ENCODE results near the gene NBAS.

The NBAS gene

DNA sequence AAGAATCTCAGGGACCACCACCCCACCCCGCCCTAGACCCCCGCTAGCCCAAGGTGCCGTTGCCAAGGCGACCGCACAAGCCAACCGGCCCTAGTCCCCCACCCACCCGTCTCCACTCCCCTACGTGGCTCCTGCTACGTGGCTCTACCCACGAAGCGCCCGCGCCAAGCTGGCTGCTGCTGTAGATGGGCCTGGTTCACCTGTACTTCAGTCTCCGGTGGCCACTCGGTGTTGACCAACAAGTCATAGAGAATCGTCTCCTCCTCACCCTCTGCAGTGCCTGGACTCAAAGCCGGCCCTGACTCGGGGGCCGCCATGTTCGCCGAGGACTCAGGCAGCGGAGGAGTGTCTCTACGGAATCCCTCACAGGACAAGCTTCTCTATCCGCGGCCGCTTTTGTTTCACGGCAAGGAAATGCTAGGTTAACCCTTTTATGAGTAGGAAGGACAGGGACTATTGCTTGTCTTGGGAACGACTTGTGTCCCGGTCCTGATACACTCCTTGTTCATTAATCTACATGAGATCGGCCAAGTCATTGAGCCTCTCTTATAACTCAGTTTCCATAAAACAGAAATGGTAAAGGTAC, at the start of gene NBAS:
Gene NBAS, minus strand, starts transcription at position 347 of the 586 bp plus-strand sequence. Its CDS starts 30 bp downstream, at position 317.
- no peaks in the 10 kb centered on the region; the same call in 1 of the 2 replicates for H3K27me3 ChIP-seq (ENCODE audit: control insufficient read depth, insufficient read depth, low read length)
- no peaks in the 10 kb centered on the region for H3K9me3 ChIP-seq (ENCODE audit: control insufficient read depth, insufficient read depth, low read length)
- peak within 1 kb of the TSS; percentile 80 for H3K27ac ChIP-seq (ENCODE audit: low read depth, low read length)
- H3K4me1 ChIP-seq (ENCODE audit: control insufficient read depth, insufficient read depth, low read length): peaks cover 16% of the 10 kb centered on the region
- H3K36me3 ChIP-seq (ENCODE audit: control insufficient read depth, insufficient read depth, low read length): no peaks in the 10 kb centered on the region
- peak within 1 kb of the TSS; percentile 70 for H3K9ac ChIP-seq (ENCODE audit: low read depth, low read length)
- peak within 1 kb of the TSS; percentile 98 for H3K4me3 ChIP-seq (ENCODE audit: low read depth, low read length)

- Histone ChIP-seq H3K9ac (ENCODE audit: low read depth, low read length) (no peak overlapping the region), H3K9me3 (ENCODE audit: control insufficient read depth, insufficient read depth, low read length) (peaks cover 4% of the 10 kb centered on the region; the same call in 1 of the 2 replicates), H3K27ac (ENCODE audit: low read depth, low read length) (no peak overlapping the region), H3K27me3 (ENCODE audit: control insufficient read depth, insufficient read depth, low read length) (no peaks in the 10 kb centered on the region), H3K36me3 (ENCODE audit: control insufficient read depth, insufficient read depth, low read length) (peaks cover 79% of the 10 kb centered on the region), H3K4me3 (ENCODE audit: low read depth, low read length) (no peak overlapping the region), H3K4me1 (ENCODE audit: control insufficient read depth, insufficient read depth, low read length) (no peaks in the 10 kb centered on the region)
These were observed 49.4 kb upstream of the NBAS start for GRCh38 chr2:15610430-15610952.

GRCh38 chr2:15609341-15610042, 48.4 kb upstream of the NBAS start:
- Histone ChIP-seq H3K27ac (ENCODE audit: low read depth, low read length) (no peak overlapping the region), H3K27me3 (ENCODE audit: control insufficient read depth, insufficient read depth, low read length) (no peaks in the 10 kb centered on the region), H3K4me3 (ENCODE audit: low read depth, low read length) (no peak overlapping the region), H3K9ac (ENCODE audit: low read depth, low read length) (no peak overlapping the region), H3K36me3 (ENCODE audit: control insufficient read depth, insufficient read depth, low read length) (peaks cover 79% of the 10 kb centered on the region), H3K4me1 (ENCODE audit: control insufficient read depth, insufficient read depth, low read length) (no peaks in the 10 kb centered on the region), H3K9me3 (ENCODE audit: control insufficient read depth, insufficient read depth, low read length) (peaks cover 4% of the 10 kb centered on the region; the same call in 1 of the 2 replicates)

DNA sequence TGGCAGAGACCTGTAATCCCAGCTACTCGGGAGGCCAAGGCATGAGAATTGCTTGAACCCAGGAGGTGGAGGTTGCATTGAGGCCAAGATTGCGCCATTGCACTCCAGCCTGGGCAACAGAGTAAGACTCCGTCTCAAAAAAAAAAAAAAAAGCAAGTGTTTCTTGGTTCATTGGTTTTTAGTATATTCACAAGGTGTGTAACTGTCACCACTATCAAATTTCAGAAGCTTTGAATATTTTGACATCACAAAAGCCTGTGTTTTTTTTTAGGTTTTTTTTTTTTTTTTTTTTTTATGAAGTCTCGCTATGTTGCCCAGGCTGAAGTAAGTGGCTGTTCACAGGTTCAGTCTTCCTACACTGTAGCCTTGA, 47.2 kb upstream of the NBAS start:
- Histone ChIP-seq H3K9me3 (ENCODE audit: control insufficient read depth, insufficient read depth, low read length) (peaks cover 4% of the 10 kb centered on the region; the same call in 1 of the 2 replicates), H3K36me3 (ENCODE audit: control insufficient read depth, insufficient read depth, low read length) (peaks cover 79% of the 10 kb centered on the region), H3K4me3 (ENCODE audit: low read depth, low read length) (no peak overlapping the region), H3K27me3 (ENCODE audit: control insufficient read depth, insufficient read depth, low read length) (no peaks in the 10 kb centered on the region), H3K4me1 (ENCODE audit: control insufficient read depth, insufficient read depth, low read length) (no peaks in the 10 kb centered on the region), H3K27ac (ENCODE audit: low read depth, low read length) (no peak overlapping the region), H3K9ac (ENCODE audit: low read depth, low read length) (no peak overlapping the region)

GRCh38 chr2:15607709-15608391, 46.7 kb upstream of the NBAS start:
- Histone ChIP-seq H3K9me3 (ENCODE audit: control insufficient read depth, insufficient read depth, low read length) (peaks cover 4% of the 10 kb centered on the region; the same call in 1 of the 2 replicates), H3K27ac (ENCODE audit: low read depth, low read length) (no peak overlapping the region), H3K9ac (ENCODE audit: low read depth, low read length) (no peak overlapping the region), H3K4me3 (ENCODE audit: low read depth, low read length) (no peak overlapping the region), H3K4me1 (ENCODE audit: control insufficient read depth, insufficient read depth, low read length) (no peaks in the 10 kb centered on the region), H3K36me3 (ENCODE audit: control insufficient read depth, insufficient read depth, low read length) (peaks cover 79% of the 10 kb centered on the region), H3K27me3 (ENCODE audit: control insufficient read depth, insufficient read depth, low read length) (no peaks in the 10 kb centered on the region)

- Histone ChIP-seq H3K27me3 (ENCODE audit: control insufficient read depth, insufficient read depth, low read length) (no peaks in the 10 kb centered on the region), H3K27ac (ENCODE audit: low read depth, low read length) (no peak overlapping the region), H3K36me3 (ENCODE audit: control insufficient read depth, insufficient read depth, low read length) (peaks cover 89% of the 10 kb centered on the region), H3K9ac (ENCODE audit: low read depth, low read length) (no peak overlapping the region), H3K4me3 (ENCODE audit: low read depth, low read length) (no peak overlapping the region), H3K9me3 (ENCODE audit: control insufficient read depth, insufficient read depth, low read length) (peaks cover 4% of the 10 kb centered on the region; the same call in 1 of the 2 replicates), H3K4me1 (ENCODE audit: control insufficient read depth, insufficient read depth, low read length) (no peaks in the 10 kb centered on the region)
These were observed 45.6 kb upstream of the NBAS start for GRCh38 chr2:15606481-15607441.

- Histone ChIP-seq H3K27ac (ENCODE audit: low read depth, low read length) (no peak overlapping the region), H3K4me3 (ENCODE audit: low read depth, low read length) (no peak overlapping the region), H3K9ac (ENCODE audit: low read depth, low read length) (no peak overlapping the region), H3K9me3 (ENCODE audit: control insufficient read depth, insufficient read depth, low read length) (peaks cover 4% of the 10 kb centered on the region; the same call in 1 of the 2 replicates), H3K27me3 (ENCODE audit: control insufficient read depth, insufficient read depth, low read length) (no peaks in the 10 kb centered on the region), H3K36me3 (ENCODE audit: control insufficient read depth, insufficient read depth, low read length) (peaks cover 99% of the 10 kb centered on the region), H3K4me1 (ENCODE audit: control insufficient read depth, insufficient read depth, low read length) (no peaks in the 10 kb centered on the region)
These were observed 44.6 kb upstream of the NBAS start for GRCh38 chr2:15605721-15606120.

- no peaks in the 10 kb centered on the region for H3K27me3 ChIP-seq (ENCODE audit: control insufficient read depth, insufficient read depth, low read length)
- H3K4me1 ChIP-seq (ENCODE audit: control insufficient read depth, insufficient read depth, low read length): no peaks in the 10 kb centered on the region
- peaks cover 99% of the 10 kb centered on the region for H3K36me3 ChIP-seq (ENCODE audit: control insufficient read depth, insufficient read depth, low read length)
- no peak overlapping the region for H3K9ac ChIP-seq (ENCODE audit: low read depth, low read length)
- H3K27ac ChIP-seq (ENCODE audit: low read depth, low read length): no peak overlapping the region
- no peaks in the 10 kb centered on the region for H3K9me3 ChIP-seq (ENCODE audit: control insufficient read depth, insufficient read depth, low read length)
- H3K4me3 ChIP-seq (ENCODE audit: low read depth, low read length): no peak overlapping the region
These were observed 42.8 kb upstream of the NBAS start for GRCh38 chr2:15603948-15604347.

- Histone ChIP-seq H3K27me3 (ENCODE audit: control insufficient read depth, insufficient read depth, low read length) (no peaks in the 10 kb centered on the region), H3K27ac (ENCODE audit: low read depth, low read length) (no peak overlapping the region), H3K9me3 (ENCODE audit: control insufficient read depth, insufficient read depth, low read length) (no peaks in the 10 kb centered on the region), H3K4me1 (ENCODE audit: control insufficient read depth, insufficient read depth, low read length) (no peaks in the 10 kb centered on the region), H3K36me3 (ENCODE audit: control insufficient read depth, insufficient read depth, low read length) (peaks cover 99% of the 10 kb centered on the region), H3K9ac (ENCODE audit: low read depth, low read length) (no peak overlapping the region), H3K4me3 (ENCODE audit: low read depth, low read length) (no peak overlapping the region)
These were observed 42.1 kb upstream of the NBAS start for GRCh38 chr2:15603044-15603765.

DNA sequence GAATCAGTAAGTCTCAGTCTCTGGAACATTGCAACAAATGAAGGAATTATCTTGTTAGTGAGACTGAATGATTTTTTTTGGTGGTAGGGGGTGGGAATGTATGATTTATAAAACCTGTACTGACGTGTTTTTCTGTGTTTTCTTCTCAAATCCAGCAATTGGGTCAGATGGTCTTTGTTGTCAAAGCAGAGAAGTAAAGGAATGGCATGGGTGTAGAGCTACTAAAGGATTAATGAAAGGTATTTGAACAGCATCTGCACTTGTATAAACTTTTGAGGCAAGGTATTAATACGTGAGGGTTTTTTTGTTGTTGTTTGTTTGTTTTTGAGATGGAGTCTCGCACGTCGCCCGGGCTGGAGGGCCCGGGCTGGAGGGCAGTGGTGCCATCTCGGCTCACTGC, 41.3 kb upstream of the NBAS start:
- Histone ChIP-seq H3K9ac (ENCODE audit: low read depth, low read length) (no peak overlapping the region), H3K36me3 (ENCODE audit: control insufficient read depth, insufficient read depth, low read length) (peaks cover 99% of the 10 kb centered on the region), H3K27me3 (ENCODE audit: control insufficient read depth, insufficient read depth, low read length) (no peaks in the 10 kb centered on the region), H3K4me1 (ENCODE audit: control insufficient read depth, insufficient read depth, low read length) (no peaks in the 10 kb centered on the region), H3K9me3 (ENCODE audit: control insufficient read depth, insufficient read depth, low read length) (no peaks in the 10 kb centered on the region), H3K4me3 (ENCODE audit: low read depth, low read length) (no peak overlapping the region), H3K27ac (ENCODE audit: low read depth, low read length) (no peak overlapping the region)
